HUES6 (cell line): ENCODE results near the gene DENND6B.

Experiments
- H3K27ac ChIP-seq: 2 replicates; pipeline ENCODE4 v1.7.0; 2013; ENCODE audit warnings: low read depth, mild to moderate bottlenecking, low read length, inconsistent platforms
- H3K27me3 ChIP-seq: 2 replicates; pipeline ENCODE4 v1.6.1; 2013; ENCODE audit warnings: low read length; ENCODE audit not compliant: control insufficient read depth, insufficient read depth
- H3K36me3 ChIP-seq: 2 replicates; pipeline ENCODE4 v1.6.1; 2013; ENCODE audit warnings: low read length; ENCODE audit not compliant: control insufficient read depth, insufficient read depth
- H3K4me1 ChIP-seq: 2 replicates; pipeline ENCODE4 v1.6.1; 2013; ENCODE audit warnings: low read length; ENCODE audit not compliant: control insufficient read depth, insufficient read depth
- H3K4me3 ChIP-seq: 2 replicates; pipeline ENCODE4 v1.5.1; 2013; ENCODE audit warnings: low read depth, low read length
- H3K9ac ChIP-seq: one replicate; pipeline ENCODE4 v1.6.1; 2013; ENCODE audit warnings: mild to moderate bottlenecking, low read length
- H3K9me3 ChIP-seq: 2 replicates; pipeline ENCODE4 v1.6.1; 2013; ENCODE audit warnings: low read depth, low read length; ENCODE audit not compliant: control insufficient read depth, insufficient read depth

The DENND6B gene

DNA sequence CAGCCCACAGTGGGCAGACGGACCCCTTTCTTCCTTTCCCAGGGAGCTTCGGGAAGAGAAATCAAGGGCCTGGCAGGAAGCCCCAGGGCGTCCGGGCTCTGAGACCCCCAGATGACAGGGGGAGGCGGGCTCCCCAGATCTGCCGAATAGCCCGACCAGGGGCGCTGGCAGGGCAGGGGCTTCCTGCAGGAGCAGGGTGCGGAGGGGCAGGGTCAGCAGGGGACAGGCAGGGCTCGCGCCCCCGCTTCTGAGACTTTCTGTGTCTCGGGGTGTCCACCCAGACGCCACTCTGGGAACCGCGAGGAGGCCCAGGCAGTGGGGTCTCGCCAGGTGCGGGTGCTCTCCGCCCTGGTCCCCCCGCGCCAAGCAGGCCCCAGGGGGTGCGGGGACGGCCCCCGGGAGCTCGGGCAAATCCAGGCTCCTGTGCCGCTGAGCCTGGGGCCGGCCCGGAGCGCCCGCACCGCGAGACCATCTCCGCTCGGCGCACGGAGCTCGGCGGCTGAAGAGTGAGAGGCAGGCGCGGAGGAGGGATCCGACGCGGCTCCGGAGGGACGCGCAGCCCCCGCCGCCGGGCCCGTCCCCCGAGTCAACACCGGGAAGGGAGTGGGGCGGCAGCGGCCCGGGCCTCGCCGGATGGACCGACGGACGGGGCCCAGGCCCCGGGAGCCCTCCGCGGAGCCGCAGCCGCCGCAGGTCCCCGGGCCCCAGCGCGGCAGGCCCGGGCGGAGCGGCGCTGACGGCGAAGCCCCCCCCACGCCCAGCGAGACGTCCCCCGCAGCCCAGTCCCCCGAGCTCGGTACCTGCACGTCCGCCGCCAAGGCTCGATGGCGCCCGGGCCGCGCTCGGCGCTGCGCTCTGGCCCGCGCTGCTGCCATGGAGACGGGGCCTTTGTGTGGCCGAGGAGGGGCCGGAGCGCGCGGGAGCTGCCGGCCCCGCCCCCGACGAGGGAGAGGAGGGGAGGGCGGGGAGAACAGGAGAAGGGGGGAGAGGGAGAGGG, 19.8 kb downstream of the DENND6B start, which contains the start of gene PLXNB2:
Gene PLXNB2 (minus strand): TSS at position 894 of the 997 bp plus-strand sequence. CDS start 17,062 bp downstream, outside the sequence.
- H3K4me1 ChIP-seq, result peaks cover 41% of the 10 kb centered on the region

DNA sequence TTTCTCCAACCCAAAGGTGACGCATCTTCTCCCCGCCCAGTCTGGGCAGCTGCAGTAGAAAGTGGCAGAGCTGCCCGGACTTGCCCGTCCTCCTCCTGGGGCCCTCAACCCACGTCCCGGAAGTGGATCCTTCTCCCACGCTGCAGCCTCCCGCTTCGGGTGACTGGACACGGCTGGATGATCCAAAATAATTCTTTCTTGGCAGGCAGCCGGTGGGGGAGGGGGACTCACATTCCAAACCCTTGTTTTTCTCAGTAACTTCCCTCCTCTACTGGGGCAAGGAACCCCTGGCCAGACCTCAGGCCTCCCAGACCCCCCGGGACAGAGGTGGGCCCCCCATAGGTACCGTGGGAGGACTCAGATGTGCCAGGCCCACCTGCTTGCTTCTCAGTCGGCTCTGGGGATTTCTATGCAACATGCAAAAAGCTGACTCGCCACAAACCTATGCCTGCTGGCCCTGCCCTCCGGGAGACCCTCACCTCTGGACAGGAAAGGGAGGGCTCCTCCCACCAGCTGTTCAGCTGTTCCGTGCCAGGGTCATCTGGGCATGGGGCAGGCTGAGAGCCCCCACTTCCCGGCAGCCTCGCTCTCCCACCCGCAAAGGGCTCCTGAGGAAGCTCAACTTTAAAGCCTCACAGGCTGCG, 20.8 kb downstream of the DENND6B start:
- Histone ChIP-seq H3K4me1 (peaks cover 44% of the 10 kb centered on the region), H3K27me3 (no peaks in the 10 kb centered on the region), H3K9me3 (no peaks in the 10 kb centered on the region), H3K4me3 (peak overlapping the region; percentile 81), H3K36me3 (no peaks in the 10 kb centered on the region), H3K9ac (peak overlapping the region; percentile 22), H3K27ac (no peak overlapping the region)

More for the DNA sequence above, 19.8 kb downstream of the DENND6B start, which contains the start of gene PLXNB2:
- H3K27me3 ChIP-seq, result no peaks in the 10 kb centered on the region
- H3K36me3 ChIP-seq, result no peaks in the 10 kb centered on the region
- peak within 1 kb of the TSS; percentile 72 for H3K9ac ChIP-seq
- no peak within 1 kb of the TSS; the same call in 1 of the 2 replicates for H3K27ac ChIP-seq
- peak within 1 kb of the TSS; percentile 81 for H3K4me3 ChIP-seq
- no peaks in the 10 kb centered on the region for H3K9me3 ChIP-seq

DNA sequence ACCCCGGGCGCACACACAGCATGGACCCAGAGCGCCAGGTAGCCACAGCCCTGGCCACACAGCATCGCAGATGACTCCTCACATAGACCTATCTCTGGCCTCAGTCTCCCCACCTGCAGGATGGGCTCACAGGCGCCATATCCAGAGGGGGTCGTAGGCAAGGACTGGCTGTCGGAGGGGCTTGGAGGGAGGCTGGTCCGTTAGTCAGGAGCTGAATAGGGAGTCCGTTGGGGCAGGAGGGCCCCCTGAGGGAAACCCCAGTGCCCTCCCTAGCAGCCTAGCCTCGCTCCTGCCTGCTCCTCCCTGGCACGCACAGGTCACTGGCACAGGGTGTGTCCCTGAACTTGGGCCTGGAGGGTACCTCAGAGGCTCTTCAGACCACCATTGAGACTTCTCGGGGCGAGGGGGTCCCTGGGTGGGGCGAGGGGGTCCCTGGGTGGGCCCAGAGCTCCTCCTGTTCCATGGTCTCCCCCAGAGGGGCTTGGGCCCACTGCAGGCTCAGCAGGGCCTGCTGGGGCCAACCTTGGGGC, 21.4 kb downstream of the DENND6B start:
- Histone ChIP-seq H3K9ac (no peak overlapping the region), H3K27me3 (no peaks in the 10 kb centered on the region), H3K4me1 (peaks cover 49% of the 10 kb centered on the region), H3K36me3 (no peaks in the 10 kb centered on the region), H3K4me3 (no peak overlapping the region), H3K9me3 (no peaks in the 10 kb centered on the region), H3K27ac (no peak overlapping the region)

DNA sequence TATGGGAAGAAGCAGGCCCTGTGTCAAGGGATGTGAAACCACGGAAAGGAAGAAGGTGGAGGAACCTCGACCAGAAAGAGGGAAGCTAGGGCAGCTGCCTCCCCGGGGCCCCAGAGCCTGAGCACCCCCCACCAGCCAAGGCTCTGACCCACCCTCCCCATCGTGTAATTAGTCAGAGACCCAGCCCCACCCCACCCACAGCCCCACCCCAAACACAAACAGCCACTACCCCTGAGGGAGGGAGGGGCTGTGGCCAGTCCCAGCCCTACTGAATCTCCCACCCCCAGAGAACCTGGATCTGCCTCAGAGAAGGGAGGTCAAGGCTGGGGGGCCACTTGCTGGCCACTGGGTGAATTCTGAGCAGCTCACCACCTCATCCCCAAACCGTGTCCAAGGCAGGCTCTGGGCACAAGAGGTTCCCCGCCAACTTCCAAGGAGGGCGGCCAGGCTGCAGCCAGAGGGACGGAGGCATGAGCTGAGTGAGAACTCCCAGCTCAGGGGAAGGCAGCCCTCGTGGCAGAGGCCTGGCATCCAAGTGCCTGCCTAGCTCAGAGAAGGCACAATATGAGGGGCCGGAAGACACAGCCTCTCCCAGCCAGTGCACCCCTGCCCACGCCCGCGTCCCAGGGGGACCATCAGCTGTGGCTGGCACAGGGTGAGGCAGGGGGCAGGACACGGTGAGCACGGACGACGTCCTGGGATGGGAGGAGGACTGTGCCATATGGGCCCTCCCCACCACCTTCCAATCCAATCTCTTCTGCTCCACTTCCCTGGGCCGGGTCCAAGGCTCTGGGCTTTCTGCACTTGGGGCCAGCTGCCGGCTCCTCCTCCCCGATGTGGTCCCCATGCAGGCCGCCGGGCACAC, 22.1 kb downstream of the DENND6B start:
- no peaks in the 10 kb centered on the region for H3K9me3 ChIP-seq
- H3K4me1 ChIP-seq, result peaks cover 49% of the 10 kb centered on the region
- H3K27me3 ChIP-seq, result no peaks in the 10 kb centered on the region
- H3K27ac ChIP-seq, result no peak overlapping the region
- peak overlapping the region; percentile 8 for H3K9ac ChIP-seq
- no peaks in the 10 kb centered on the region for H3K36me3 ChIP-seq
- no peak overlapping the region for H3K4me3 ChIP-seq

DNA sequence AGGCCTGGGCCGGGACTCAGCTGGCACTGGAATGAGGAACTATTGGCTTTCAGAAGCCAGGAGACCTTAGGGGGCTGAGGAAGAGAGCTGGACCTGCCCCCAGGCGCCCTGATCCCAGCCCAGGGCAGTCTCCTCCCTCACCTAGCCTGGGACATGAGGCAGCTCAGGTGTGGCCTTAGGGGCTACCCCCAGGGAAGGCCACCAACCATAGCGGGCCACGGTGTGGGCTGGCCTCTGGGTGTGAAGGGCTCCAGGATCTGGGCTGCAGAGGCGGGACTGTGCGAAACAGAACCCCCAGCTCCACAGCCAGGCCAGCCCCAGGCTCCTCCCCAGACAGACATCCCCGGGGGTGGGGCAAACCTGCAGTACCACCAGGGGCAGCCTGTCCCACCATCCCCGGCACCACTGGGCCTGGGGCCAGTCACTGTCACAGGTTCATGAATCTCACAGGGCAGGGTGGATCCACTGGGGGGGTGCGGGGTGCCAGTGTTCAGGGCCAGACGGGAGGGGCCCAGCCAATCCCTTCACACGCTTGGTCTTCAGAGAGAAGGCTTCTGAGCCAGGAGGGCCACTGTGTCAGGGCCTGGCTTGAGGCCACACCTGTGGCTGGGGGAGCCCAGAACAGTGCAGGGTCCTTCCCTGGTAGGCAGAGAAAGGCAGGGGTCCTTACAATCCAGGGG, 22.8 kb downstream of the DENND6B start:
- no peak overlapping the region for H3K27ac ChIP-seq
- no peaks in the 10 kb centered on the region for H3K36me3 ChIP-seq
- H3K4me1 ChIP-seq, result peaks cover 48% of the 10 kb centered on the region
- no peaks in the 10 kb centered on the region for H3K27me3 ChIP-seq
- no peak overlapping the region for H3K9ac ChIP-seq
- H3K9me3 ChIP-seq, result no peaks in the 10 kb centered on the region
- no peak overlapping the region for H3K4me3 ChIP-seq

DNA sequence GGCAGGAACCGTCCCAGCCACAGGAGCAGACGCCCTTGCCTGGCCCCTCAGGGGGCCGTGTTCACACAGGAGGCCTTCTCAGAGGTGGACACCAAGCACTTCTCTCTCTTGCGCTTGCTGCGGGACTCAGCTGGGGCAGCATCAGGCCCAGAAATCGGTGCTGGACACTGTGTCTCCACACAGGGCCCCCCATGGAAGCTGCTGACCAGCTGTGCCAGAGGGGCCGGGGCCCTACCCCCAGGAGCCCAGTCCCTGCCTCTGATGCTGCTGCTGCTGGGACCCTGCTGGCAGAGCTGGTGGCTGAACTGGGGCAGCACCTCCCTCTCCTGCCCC, 23.3 kb downstream of the DENND6B start:
- no peak overlapping the region for H3K4me3 ChIP-seq
- H3K9ac ChIP-seq, result no peak overlapping the region
- H3K27ac ChIP-seq, result no peak overlapping the region
- no peaks in the 10 kb centered on the region for H3K36me3 ChIP-seq
- H3K4me1 ChIP-seq, result peaks cover 49% of the 10 kb centered on the region
- H3K9me3 ChIP-seq, result no peaks in the 10 kb centered on the region
- no peaks in the 10 kb centered on the region for H3K27me3 ChIP-seq

DNA sequence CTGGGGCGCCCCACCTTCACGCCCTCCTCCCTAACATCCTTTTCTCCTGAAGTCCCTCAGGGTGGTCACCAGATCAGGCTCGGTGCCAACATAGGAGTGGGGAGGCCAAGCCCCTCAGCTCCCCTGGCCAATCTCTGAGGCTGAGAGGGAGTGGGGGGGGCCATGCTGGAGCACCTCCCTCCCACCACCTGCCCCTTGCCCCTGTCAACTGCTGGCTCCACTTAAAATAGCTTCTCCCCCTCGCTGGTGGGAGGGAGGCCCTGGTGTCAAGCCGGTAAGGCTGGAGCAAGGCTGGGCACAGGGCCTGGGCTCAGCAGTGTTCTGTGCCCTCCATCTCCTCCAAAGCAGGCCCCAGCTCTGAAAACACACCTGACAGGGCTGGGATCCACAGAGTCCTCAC, 24.2 kb downstream of the DENND6B start:
- Histone ChIP-seq H3K27ac (no peak overlapping the region), H3K36me3 (no peaks in the 10 kb centered on the region), H3K9me3 (no peaks in the 10 kb centered on the region), H3K4me1 (peaks cover 43% of the 10 kb centered on the region), H3K4me3 (no peak overlapping the region), H3K27me3 (no peaks in the 10 kb centered on the region), H3K9ac (no peak overlapping the region)

DNA sequence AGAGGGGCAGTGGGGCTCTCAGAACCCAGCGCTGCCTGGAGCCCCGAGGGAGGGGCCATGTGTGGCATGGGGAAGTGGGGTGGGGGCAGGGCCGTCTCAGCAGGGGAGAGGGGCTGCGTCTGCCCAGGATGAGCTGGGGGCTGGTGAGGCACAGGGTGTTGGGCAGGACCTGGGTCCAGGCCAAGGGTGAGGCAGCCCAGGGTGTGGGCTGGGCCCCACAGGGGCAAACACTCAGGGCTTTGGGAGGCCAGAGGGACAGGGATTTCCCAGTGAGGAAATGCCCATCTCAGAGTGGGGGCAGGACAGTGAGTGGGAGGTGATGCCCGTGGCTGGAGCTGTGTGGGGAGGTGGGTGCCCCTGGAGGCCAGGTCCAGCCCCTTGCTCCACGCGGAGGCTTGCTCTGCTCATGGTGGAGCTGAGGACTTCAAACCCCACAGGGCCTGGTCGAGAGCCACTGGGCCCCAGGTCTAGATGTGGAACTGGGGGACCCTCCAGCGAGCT, 24.7 kb downstream of the DENND6B start:
- Histone ChIP-seq H3K4me1 (peaks cover 44% of the 10 kb centered on the region), H3K27ac (no peak overlapping the region), H3K36me3 (no peaks in the 10 kb centered on the region), H3K27me3 (no peaks in the 10 kb centered on the region), H3K9ac (no peak overlapping the region), H3K9me3 (no peaks in the 10 kb centered on the region), H3K4me3 (no peak overlapping the region)

DNA sequence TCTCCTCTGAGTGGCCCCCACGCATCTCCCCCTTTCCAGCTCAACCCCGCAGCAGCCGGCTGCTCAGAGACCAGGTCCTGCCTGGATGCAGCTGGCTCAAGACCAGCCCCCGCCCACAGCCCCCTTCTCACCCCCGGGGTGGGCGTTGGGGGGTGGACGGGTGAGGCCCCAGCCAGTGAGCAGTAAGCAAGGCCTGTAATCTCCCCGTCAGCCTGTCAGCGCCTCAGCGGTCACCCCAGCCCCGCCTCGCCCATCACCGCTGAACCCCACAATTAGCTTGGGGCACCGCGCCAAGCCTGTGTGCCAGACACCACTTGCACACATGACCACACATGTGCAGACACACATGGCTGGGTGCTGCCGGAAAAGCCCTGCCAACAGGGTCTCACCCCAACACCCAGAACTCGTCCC, 25.2 kb downstream of the DENND6B start:
- Histone ChIP-seq H3K36me3 (no peaks in the 10 kb centered on the region), H3K27me3 (no peaks in the 10 kb centered on the region), H3K27ac (no peak overlapping the region), H3K9me3 (no peaks in the 10 kb centered on the region), H3K9ac (no peak overlapping the region), H3K4me1 (peaks cover 49% of the 10 kb centered on the region), H3K4me3 (no peak overlapping the region)
